AG08395 (cell line): ENCODE measurements around the gene MRPS15.
"Not testable (repeated sequence)": the region's sequence is repeated elsewhere in the genome, so short reads cannot be mapped to it uniquely, and the experiment has no call there.

ENCODE experiments used
- DNase-seq: peaks from one replicate; pipeline ENCODE4 v3.0.0; 2012; ENCODE audit warnings: mixed read lengths, low spot score

Gene MRPS15

GRCh38 chr1:36482724-36483388, 18.7 kb upstream of the MRPS15 start, which contains the start of gene CSF3R:
CSF3R (minus strand) TSS chr1:36482913; CDS start chr1:36479496, 3,417 bp downstream.
- DNase-seq, result no peak

DNA sequence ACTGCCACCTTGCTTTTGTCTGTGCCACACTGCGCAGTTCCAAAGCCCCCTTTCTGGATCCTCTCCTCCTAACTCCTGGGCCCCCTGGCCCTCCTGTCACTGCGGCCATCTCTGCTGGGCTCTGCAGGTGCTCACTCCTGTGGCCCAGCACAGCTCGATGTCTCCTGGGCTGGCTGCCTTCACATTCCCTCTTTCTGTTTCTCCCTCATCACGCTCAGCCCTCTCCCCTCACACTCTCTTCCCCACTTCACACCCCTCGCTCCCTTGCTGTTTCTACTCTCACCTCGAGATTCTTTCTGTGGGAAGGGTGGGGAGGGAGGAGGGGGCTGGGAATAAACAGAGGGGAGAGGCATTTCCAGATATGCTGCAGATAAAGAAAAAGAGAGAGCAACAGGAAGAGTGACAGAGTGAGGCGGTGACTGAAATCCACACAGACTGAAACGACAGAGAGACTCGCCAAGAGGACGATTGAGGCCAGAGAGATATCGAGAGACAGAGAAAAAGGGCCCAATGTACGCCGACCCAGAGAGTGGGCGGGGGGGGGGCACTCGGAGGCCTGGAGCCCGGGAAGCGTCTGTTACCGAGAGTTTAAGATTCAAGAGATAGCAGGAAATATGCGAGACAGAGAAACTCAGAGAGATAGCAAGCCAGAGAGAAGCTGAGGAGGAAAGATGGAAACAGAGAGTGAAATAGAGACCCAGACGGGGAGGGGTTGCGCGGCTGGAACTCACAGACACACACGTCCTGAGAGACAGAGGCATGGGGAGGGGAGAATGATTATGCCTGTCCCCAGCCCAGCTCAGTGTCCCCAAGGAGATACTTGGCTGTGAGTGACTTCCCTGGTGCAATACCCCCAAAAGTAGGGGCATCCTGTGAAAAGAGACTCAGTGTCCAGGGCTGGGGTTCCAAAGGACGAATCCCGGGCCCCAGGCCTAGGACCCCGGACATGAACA, 17.9 kb upstream of the MRPS15 start:
- no peak for DNase-seq

GRCh38 chr1:36481091-36481490, 16.9 kb upstream of the MRPS15 start:
- DNase-seq, result no peak

DNA sequence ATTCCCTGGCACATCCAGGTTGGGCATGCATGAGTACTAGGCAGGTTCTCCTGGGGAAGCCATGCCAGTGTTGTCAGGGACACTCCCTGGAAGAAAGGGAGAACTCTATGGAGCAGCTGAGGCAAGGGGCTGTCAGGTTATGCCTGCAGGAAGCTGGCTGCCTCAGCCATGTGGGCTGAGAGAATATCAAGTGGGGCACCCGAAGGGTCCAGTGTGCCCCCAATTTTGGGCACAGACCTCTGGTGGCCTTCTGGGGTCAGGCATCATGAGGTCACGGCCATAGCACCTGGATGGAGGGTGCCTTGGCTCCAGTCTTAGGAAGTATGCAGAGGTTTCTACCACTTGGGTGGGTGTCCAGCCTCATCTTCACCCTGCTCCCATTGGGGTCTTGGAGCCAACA, 16.0 kb upstream of the MRPS15 start:
- DNase-seq, result no peak

DNA sequence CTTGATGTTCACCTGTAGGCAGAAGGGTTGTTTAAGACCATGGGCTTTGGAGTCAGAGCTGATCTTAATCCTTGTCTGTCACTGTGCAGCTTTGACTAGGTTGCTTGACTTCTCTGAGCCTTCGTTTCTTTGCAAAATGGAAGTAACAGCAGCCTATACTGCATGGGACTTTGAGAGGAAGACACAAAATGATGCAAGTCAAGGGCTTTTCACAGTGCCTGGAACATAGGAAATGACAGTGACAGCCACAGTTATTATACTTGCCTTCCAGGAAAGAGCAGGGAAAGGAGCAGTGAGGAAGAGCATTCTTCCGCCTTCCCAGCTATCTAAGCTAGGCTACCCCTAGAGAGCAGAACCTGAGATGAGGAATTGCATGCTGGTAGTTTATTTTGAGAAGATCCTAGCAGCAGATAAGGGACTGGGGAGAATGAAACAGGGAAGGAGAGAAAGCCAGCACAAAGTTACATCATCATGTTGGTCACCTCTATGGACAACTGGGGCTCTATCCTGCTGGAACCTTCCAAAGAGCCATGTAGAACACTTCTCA, 15.4 kb upstream of the MRPS15 start:
- DNase-seq, result no peak

- DNase-seq, result not testable (repeated sequence)
Measured at GRCh38 chr1:36477615-36478014, 13.4 kb upstream of the MRPS15 start.

DNA sequence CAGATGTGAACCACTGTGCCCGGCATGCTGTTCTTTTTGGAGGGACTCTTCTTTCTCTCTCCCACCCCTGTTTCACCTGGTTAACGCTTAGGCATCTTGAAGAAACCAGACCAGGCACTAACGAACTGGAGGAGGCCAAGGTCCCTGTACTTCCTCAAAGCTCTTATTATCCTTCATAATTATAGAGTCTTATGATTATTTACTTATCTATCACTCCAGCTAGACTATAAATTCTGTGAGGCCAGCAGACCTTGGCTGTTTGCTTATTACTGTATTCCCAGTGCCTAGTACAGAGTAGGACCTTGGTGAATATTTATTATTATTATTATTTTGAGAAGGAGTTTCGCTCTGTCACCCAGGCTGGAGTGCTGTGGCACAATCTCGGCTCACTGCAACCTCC, 12.8 kb upstream of the MRPS15 start:
- DNase-seq, result no peak

DNA sequence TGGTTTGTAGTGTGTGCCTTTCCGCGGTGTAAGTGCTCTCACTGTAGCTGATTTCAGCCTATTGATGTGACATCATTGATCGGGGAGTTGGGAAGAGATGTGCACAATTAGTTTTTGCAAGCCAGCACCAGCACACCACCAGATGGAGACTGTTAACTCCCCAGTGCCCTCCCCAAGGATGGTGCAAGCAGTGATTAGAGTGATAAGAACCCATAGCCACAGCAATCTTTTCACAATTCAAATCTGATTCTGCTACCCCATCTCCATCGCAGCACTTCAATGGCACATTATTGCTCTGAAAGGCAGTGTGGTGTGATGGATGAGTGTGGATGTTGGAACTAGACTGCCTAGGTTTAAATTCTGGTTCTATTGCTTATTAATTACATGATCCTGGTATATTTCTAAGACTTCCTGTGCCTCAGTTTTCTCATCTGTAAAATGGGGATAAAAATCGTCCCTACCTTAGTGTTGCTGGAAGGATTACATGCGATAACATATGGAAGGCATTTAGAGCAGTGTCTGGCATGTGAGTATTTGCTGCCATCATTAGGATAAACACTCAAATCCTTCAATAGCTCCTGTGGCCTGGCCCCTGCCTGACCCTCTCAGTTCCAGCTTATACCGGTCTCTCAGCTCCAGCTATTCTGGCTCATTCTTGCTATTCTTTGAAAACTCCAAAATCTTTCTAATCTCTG, 11.9 kb upstream of the MRPS15 start:
- DNase-seq, result no peak

DNA sequence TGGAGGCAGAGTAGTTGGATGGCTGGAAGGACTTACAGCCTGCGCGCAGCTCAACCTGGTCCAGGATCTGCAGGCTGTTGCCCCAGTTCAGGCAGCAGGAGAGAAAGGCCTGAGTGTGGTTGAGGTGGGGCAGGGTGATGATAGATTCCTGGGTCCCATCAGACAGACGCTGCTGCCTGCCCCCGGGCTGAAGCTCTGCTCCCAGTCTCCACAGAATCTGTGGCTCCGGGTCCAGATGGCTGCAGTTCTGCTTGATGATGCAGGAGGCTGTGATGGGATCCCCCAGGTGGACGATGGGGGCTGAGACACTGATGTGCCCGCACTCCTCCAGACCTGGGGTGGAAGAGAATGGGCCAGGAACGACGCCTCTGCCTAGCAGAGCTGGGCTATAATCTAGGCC, 11.2 kb upstream of the MRPS15 start:
- no peak for DNase-seq

- no peak for DNase-seq
Measured at GRCh38 chr1:36472656-36473055, 8.5 kb upstream of the MRPS15 start.

DNA sequence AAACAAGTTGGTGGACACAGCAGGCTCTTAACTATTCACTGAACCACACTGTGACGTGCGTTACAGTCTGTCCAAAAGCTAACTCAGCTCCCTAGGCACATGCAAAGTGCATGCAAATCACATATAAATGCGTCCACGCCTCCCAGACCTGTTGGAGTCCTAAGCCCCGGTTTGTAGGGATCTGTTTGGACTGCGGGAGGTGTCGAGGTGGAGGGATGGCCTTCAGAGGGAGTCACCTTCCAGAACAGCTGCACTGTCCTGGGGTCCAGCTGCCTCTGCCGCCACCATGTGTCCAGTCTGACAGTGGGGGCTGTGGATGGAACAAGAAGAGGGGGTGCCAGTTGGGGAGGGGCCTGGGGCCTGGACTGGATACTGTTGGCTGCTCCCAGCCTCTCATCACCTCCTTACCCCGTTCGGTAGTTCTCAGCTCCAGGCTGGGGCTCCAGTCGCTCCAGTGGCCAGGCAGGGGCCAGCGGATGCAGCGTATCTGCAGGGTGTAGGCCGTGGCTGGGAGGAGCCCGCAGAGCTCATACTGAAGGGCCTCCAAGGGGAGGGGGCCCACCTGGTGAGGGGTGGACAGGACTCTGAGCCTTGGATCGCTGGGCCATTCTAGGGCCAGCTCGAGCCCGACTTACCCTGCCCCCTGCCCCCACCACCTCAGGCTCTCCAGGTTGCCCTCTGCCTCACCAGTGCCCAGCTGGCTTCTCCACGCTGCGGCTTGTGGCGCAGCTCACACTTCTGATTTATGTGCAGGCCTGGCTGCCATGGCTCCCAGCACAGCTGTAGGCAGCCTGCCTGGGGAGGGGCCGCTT, 7.9 kb upstream of the MRPS15 start:
- no peak for DNase-seq

GRCh38 chr1:36469163-36469562, 5.0 kb upstream of the MRPS15 start:
- DNase-seq, result no peak

DNA sequence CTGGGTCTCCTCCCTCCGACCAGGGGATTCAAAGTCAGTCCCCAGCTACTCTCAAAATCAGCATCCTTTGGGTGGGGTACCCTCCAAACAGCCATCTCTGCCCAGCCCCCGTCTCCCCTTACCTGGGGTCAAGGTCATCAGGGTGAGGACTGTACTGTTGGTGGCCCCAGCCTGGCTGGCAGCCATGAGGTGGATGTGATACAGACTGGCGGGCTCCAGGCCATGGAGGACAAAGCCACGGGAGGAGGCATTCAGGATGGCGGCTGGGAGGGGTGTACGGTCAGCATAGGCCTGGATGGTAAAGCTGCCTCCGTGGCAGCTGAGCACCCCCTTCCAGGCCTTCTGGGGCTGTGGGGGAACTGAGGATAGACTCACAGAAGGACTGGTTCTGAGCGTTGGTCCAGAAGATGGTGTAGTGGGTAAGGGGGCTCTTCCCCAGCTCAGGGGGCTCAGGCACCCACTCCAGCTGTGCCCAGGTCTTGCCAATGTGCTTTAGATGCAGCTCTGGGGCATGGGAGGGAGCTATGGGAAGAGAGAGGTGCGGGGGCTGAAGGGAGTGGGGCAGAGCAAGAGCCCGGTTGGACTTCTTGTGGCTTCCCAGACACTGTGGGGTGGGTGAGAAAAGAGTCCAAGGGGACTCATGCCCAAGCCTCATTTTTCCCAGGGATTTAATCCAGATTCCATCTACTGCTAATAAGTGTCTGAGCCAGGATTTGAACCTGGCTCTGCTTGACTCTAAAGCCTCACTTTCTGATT, 3.7 kb upstream of the MRPS15 start:
- no peak for DNase-seq

- DNase-seq, result no peak
Measured at GRCh38 chr1:36467027-36467410, 2.8 kb upstream of the MRPS15 start.

DNA sequence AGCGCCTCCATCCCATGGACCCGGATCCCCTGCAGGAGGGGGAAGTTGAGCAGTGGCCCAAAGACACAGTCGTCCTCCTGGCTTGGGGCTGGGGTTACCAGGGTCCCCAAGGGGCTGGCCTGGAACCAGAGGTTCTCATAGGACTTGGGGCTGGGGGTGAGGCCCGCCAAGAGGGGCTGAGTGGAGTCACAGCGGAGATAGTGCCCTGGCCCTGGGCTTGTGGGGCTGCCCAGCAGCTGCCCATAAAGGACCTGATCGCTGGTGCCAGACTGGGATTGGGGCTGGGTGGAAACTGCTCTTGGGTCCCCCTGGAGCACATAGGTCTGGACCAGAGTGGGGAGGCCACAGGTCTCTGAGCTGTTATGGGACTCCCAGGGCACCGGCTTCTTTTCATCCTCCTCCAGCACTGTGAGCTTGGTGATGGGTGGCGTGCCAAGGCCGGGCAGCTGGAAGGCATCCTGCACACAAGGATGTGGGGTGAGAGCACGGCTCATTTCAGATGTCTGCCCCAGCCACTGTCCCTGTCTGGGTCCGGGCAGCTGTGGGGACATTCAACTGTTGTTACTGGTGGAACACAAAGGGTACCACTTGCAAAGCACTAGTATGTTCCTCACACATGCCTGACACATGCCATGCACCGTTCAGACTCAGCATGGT, 2.3 kb upstream of the MRPS15 start:
- no peak for DNase-seq

GRCh38 chr1:36465731-36466369, 1.7 kb upstream of the MRPS15 start:
- peak; percentile 56 for DNase-seq

- no peak for DNase-seq
Measured at GRCh38 chr1:36464605-36465393, 615 bp upstream of the MRPS15 start.

GRCh38 chr1:36463463-36463802, 751 bp downstream of the MRPS15 start:
- no peak for DNase-seq

DNA sequence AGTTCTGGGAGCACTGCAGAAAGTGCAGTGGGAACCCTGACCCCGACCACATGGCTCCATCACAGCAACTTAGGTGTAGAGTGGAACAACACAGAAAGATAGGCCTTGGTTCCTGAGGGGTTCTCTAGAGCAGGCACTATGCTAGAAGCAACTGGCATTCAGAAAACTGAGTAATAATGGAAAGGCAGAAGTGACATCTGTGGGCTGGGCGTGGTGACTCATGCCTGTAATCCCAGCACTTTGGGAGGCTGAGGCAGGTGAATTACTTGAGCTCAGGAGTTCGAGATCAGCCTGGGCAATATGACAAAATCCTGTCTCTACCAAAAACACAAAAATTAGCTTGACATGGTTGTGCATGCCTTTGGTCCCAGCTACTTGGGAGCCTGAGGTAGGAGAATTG, 5.3 kb downstream of the MRPS15 start:
- DNase-seq, result no peak
